HCT116 (cell line): ENCODE results near the gene HRK. TPM values are rescaled to one million over a fixed set of nuclear protein-coding genes. Genes with fewer than 3 reads are reported as not detected.

ENCODE experiments used
- ATAC-seq: fragments of 200-7000 bp; cut with Tn5 transposase; 2 replicates; pipeline ENCODE4 v1.9.1; 2020; ENCODE audit warnings: mild to moderate bottlenecking, moderate library complexity
- BruUV-seq: library from RNA; stranded (reverse); fragments of 400-500 nt; replicated peaks from 2 replicates; lab custom pipeline; 2021; lab: Mats Ljungman, UMichigan
- CTCF ChIA-PET: fragments of 300-600 bp; sonication (Branson Sonifier 250); formaldehyde crosslinking; loops from one replicate; lab custom pipeline; 2021; ENCODE audit warnings: antibody characterized with exemption; lab: Charles Lee
- POLR2A ChIA-PET: fragments of 300-600, 350-600 bp; sonication (Branson Sonifier 250); formaldehyde crosslinking; loops from one replicate; lab custom pipeline; 2021; ENCODE audit warnings: antibody characterized with exemption; lab: Charles Lee
- RAD21 ChIA-PET, 2 experiments: fragments of 300-600 bp; sonication (Branson Sonifier 250); formaldehyde crosslinking; loops; one replicate each; lab custom pipeline; 2023; ENCODE audit warnings: low total read pairs in 2 of 2; ENCODE audit not compliant: uncharacterized antibody in 2 of 2, unreplicated experiment in 2 of 2, low non-redundant PET in 1 of 2; lab: Charles Lee
- DNase-seq: peaks from one replicate; pipeline ENCODE4 v3.0.0-alpha.2; 2010; ENCODE audit warnings: low read depth, low spot score
- H2AFZ ChIP-seq: fragments of 200-600 bp; shearing (Covaris generic), sonication (generic); 2 replicates; pipeline ENCODE4 v1.6.1; 2017; ENCODE audit warnings: low read depth, mixed run types, mixed read lengths, antibody characterized with exemption, low read length; ENCODE audit not compliant: poor library complexity, severe bottlenecking
- H3K27ac ChIP-seq: 2 replicates; pipeline ENCODE4 v1.5.1; 2012; ENCODE audit warnings: low read depth, low read length
- H3K27me3 ChIP-seq: fragments of 200-600 bp; sonication (generic); 2 replicates; pipeline ENCODE4 v1.6.1; 2016; ENCODE audit warnings: mixed run types, low read length, mixed read lengths; ENCODE audit not compliant: insufficient read depth
- H3K36me3 ChIP-seq, 2 experiments: fragments of 200-500 bp in 1 of 2; fragments of 200-600 bp in 1 of 2; sonication (Bioruptor generic) in 1 of 2; sonication (generic) in 1 of 2; 2 replicates each; pipeline versions ENCODE4 v1.5.1 to v1.6.1; 2014 to 2016; ENCODE audit warnings: low read length in 2 of 2, inconsistent platforms in 1 of 2, mixed read lengths in 1 of 2, mixed run types in 1 of 2; ENCODE audit not compliant: insufficient read depth in 2 of 2, control insufficient read depth in 1 of 2
- H3K4me1 ChIP-seq, 2 experiments: fragments of 200-600 bp in 1 of 2; sonication (generic) in 1 of 2; 2 replicates each; pipeline versions ENCODE4 v1.5.1 to v1.6.1; 2012 to 2017; ENCODE audit warnings: low read length in 2 of 2, inconsistent platforms in 1 of 2, mild to moderate bottlenecking in 1 of 2, mixed read lengths in 1 of 2, mixed run types in 1 of 2, moderate library complexity in 1 of 2; ENCODE audit not compliant: insufficient read depth in 2 of 2, control insufficient read depth in 1 of 2
- H3K4me2 ChIP-seq: fragments of 200-600 bp; sonication (generic); 2 replicates; pipeline ENCODE4 v1.6.1; 2017; ENCODE audit warnings: mixed run types, low read length, mixed read lengths
- H3K4me3 ChIP-seq, 2 experiments: fragments of 200-600 bp in 1 of 2; sonication (generic) in 1 of 2; replicated peaks in 1 of 2; 2 replicates each; pipeline ENCODE4 v1.5.1; 2011 to 2016; ENCODE audit warnings: low read length in 2 of 2, control low read depth in 1 of 2, low read depth in 1 of 2, mild to moderate bottlenecking in 1 of 2, mixed read lengths in 1 of 2, mixed run types in 1 of 2
- H3K79me2 ChIP-seq: fragments of 200-600 bp; sonication (generic); 2 replicates; pipeline ENCODE4 v1.6.1; 2017; ENCODE audit warnings: mild to moderate bottlenecking, mixed run types, low read length, moderate library complexity, mixed read lengths; ENCODE audit not compliant: insufficient read depth
- H3K9ac ChIP-seq: fragments of 200-600 bp; sonication (generic); 2 replicates; pipeline ENCODE4 v1.6.1; 2016; ENCODE audit warnings: low read length, mixed read lengths
- H3K9me2 ChIP-seq: fragments of 200-600 bp; sonication (generic), shearing (Covaris generic); 2 replicates; pipeline ENCODE4 v1.6.1; 2017; ENCODE audit warnings: mixed run types, mild to moderate bottlenecking, moderate library complexity; ENCODE audit not compliant: insufficient read depth
- H3K9me3 ChIP-seq, 2 experiments: fragments of 200-500 bp in 1 of 2; fragments of 200-600 bp in 1 of 2; sonication (Bioruptor generic) in 1 of 2; sonication (generic) in 1 of 2; 2 replicates each; pipeline ENCODE4 v1.6.1; 2014 to 2017; ENCODE audit warnings: low read length in 2 of 2, mixed read lengths in 2 of 2, inconsistent platforms in 1 of 2, low read depth in 1 of 2, mild to moderate bottlenecking in 1 of 2, mixed run types in 1 of 2, moderate library complexity in 1 of 2; ENCODE audit not compliant: control insufficient read depth in 1 of 2, insufficient read depth in 1 of 2
- H4K20me1 ChIP-seq: fragments of 200-600 bp; sonication (generic), shearing (Covaris generic); 2 replicates; pipeline ENCODE4 v1.6.1; 2017; ENCODE audit warnings: mixed run types, mild to moderate bottlenecking, moderate library complexity; ENCODE audit not compliant: insufficient read depth
- ATF3 ChIP-seq: IDR thresholded peaks from 2 replicates; pipeline ENCODE4 v1.6.1; 2012
- ELF1 ChIP-seq: IDR thresholded peaks from 2 replicates; pipeline ENCODE4 v1.6.1; 2012; ENCODE audit warnings: low read depth, borderline replicate concordance
- EZH2phosphoT487 ChIP-seq: fragments of 200-600 bp; IDR thresholded peaks from 2 replicates; pipeline ENCODE4 v1.6.1; 2018; ENCODE audit warnings: antibody characterized with exemption, borderline replicate concordance
- JUND ChIP-seq: IDR thresholded peaks from 2 replicates; pipeline ENCODE4 v1.6.1; 2012
- MAX ChIP-seq: IDR thresholded peaks from 2 replicates; pipeline ENCODE4 v1.6.1; 2012
- RAD21 ChIP-seq: IDR thresholded peaks from 2 replicates; pipeline ENCODE4 v1.6.1; 2012; ENCODE audit warnings: low read depth, mild to moderate bottlenecking
- REST ChIP-seq: IDR thresholded peaks from 2 replicates; pipeline ENCODE4 v1.6.1; 2012; ENCODE audit warnings: low read depth
- SIN3A ChIP-seq: IDR thresholded peaks from 2 replicates; pipeline ENCODE4 v1.6.1; 2012; ENCODE audit warnings: low read depth
- SRF ChIP-seq: IDR thresholded peaks from 2 replicates; pipeline ENCODE4 v1.6.1; 2012; ENCODE audit warnings: low read depth
- TCF7L2 ChIP-seq: IDR thresholded peaks from 2 replicates; pipeline ENCODE4 v1.7.0; 2011; ENCODE audit warnings: borderline replicate concordance, inconsistent platforms; ENCODE audit not compliant: insufficient read depth, insufficient read length; ENCODE audit errors: extremely low read depth
- ZFX ChIP-seq: fragments of 450-650 bp; IDR thresholded peaks from 2 replicates; pipeline ENCODE4 v1.6.1; 2017
- intact Hi-C: fragments of 100-400 bp; cut with micrococcal nuclease; formaldehyde crosslinking; loops from 2 replicates; pipeline ENCODE4 v1.10.0; 2022
- total RNA-seq: library from RNA; stranded (reverse); gene quantifications from one replicate; pipeline ENCODE4 v1.2.1, GENCODE V29; 2021; ENCODE audit not compliant: unreplicated experiment

HRK gene
- total RNA-seq, 1 experiment from 2014 or later = 4.3 TPM

- intact Hi-C loops = no loop called here
- ChIA-PET RAD21 (no interaction called here), POLR2A (no interaction called here), CTCF (no interaction called here)
- Histone ChIP-seq H3K36me3 (peaks cover 0 to 6% of the 10 kb centered on the region in 2 experiments; a peak in 2 of 4 replicates), H3K9ac (no peak overlapping the region), H3K4me1 (no peaks in the 10 kb centered on the region), H3K27ac (no peak overlapping the region), H2AFZ (no peak overlapping the region), H3K9me3 (no peaks in the 10 kb centered on the region), H3K79me2 (no peaks in the 10 kb centered on the region), H4K20me1 (no peaks in the 10 kb centered on the region), H3K27me3 (no peaks in the 10 kb centered on the region), H3K9me2 (no peaks in the 10 kb centered on the region), H3K4me2 (no peak overlapping the region), H3K4me3 (no peak overlapping the region)
- BruUV-seq = no TSS peak
- no peak for TF ChIP-seq RAD21
- no peak for TF ChIP-seq TCF7L2
- TF ChIP-seq ATF3 = no peak
- no peak for TF ChIP-seq EZH2phosphoT487
- no peak for TF ChIP-seq ELF1
- no peak for ATAC-seq
- no peak for DNase-seq
These were observed 41.9 kb downstream of the HRK start for GRCh38 chr12:116839287-116839830.

- intact Hi-C loops = no loop called here
- no peaks in the 10 kb centered on the region for H3K79me2 ChIP-seq
- H3K4me1 ChIP-seq = no peaks in the 10 kb centered on the region
- DNase-seq = no peak
- no peak for ATAC-seq
- CTCF ChIA-PET = no interaction called here
- no peaks in the 10 kb centered on the region for H4K20me1 ChIP-seq
- no peak overlapping the region for H3K4me3 ChIP-seq
- TF ChIP-seq ZFX = no peak
- TF ChIP-seq JUND = no peak
- no peak for TF ChIP-seq ATF3
- TF ChIP-seq SRF = no peak
- no peak for TF ChIP-seq TCF7L2
- TF ChIP-seq MAX = no peak
- TF ChIP-seq REST = no peak
- TF ChIP-seq SIN3A = no peak
- POLR2A ChIA-PET = no interaction called here
- no peak overlapping the region for H3K4me2 ChIP-seq
- H2AFZ ChIP-seq = no peak overlapping the region
- BruUV-seq = no TSS peak
- H3K27me3 ChIP-seq = no peaks in the 10 kb centered on the region
- no peak overlapping the region for H3K9ac ChIP-seq
- RAD21 ChIA-PET = no interaction called here
- no peak overlapping the region for H3K27ac ChIP-seq
- no peaks in the 10 kb centered on the region for H3K9me3 ChIP-seq
- H3K36me3 ChIP-seq = peaks cover 0 to 9% of the 10 kb centered on the region in 2 experiments; a peak in 2 of 4 replicates
- no peaks in the 10 kb centered on the region for H3K9me2 ChIP-seq
These were observed 42.9 kb downstream of the HRK start for GRCh38 chr12:116838365-116838764.
